Astrocyte (in vitro differentiated cells and primary cell): Measurements from ENCODE around the gene APBA2. TPM values are rescaled to one million over a fixed set of nuclear protein-coding genes. Genes with fewer than 3 reads are reported as not detected.

Source experiments
- DNase-seq: peaks from one replicate; pipeline ENCODE4 v3.0.0-alpha.2; 2010; ENCODE audit warnings: low read depth
- FAIRE-seq: peaks from 2 replicates; lab custom pipeline; 2011; peaks lifted over from hg19 to GRCh38; lab: Jason Lieb, UNC
- H2AFZ ChIP-seq: 2 replicates; pipeline ENCODE4 v1.6.0; 2012; ENCODE audit warnings: low read depth, low read length, inconsistent platforms
- H3K27ac ChIP-seq: 2 replicates; pipeline ENCODE4 v1.5.1; 2011; ENCODE audit warnings: low read depth, low read length, inconsistent platforms
- H3K27me3 ChIP-seq: 2 replicates; pipeline ENCODE4 v1.6.0; 2011; ENCODE audit warnings: low read length, inconsistent platforms; ENCODE audit not compliant: insufficient read depth
- H3K36me3 ChIP-seq: 2 replicates; pipeline ENCODE4 v1.5.1; 2011; ENCODE audit warnings: low read length, inconsistent platforms; ENCODE audit not compliant: insufficient read depth
- H3K4me1 ChIP-seq: 2 replicates; pipeline ENCODE4 v1.5.1; 2011; ENCODE audit warnings: low read length, inconsistent platforms; ENCODE audit not compliant: insufficient read depth
- H3K4me2 ChIP-seq: 2 replicates; pipeline ENCODE4 v1.6.0; 2012; ENCODE audit warnings: low read length, inconsistent platforms
- H3K4me3 ChIP-seq: 2 replicates; pipeline ENCODE4 v1.5.1; 2011; ENCODE audit warnings: low read depth, mild to moderate bottlenecking, low read length, inconsistent platforms; ENCODE audit not compliant: insufficient read depth
- H3K79me2 ChIP-seq: 2 replicates; pipeline ENCODE4 v1.6.0; 2012; ENCODE audit warnings: mild to moderate bottlenecking, low read length, inconsistent platforms; ENCODE audit not compliant: insufficient read depth
- H3K9ac ChIP-seq: 2 replicates; pipeline ENCODE4 v1.6.0; 2012; ENCODE audit warnings: mild to moderate bottlenecking, low read length, inconsistent platforms
- H3K9me3 ChIP-seq: 2 replicates; pipeline ENCODE4 v1.5.1; 2012; ENCODE audit warnings: low read depth, mild to moderate bottlenecking, low read length, inconsistent platforms; ENCODE audit not compliant: insufficient read depth
- H4K20me1 ChIP-seq: 2 replicates; pipeline ENCODE4 v1.6.0; 2012; ENCODE audit warnings: low read length, inconsistent platforms; ENCODE audit not compliant: insufficient read depth
- H3K27ac Mint-ChIP-seq: one replicate; pipeline ENCODE4 v1.8.0; 2021; ENCODE audit warnings: mild to moderate bottlenecking, mixed read lengths; ENCODE audit not compliant: unreplicated experiment
- H3K27me3 Mint-ChIP-seq: one replicate; pipeline ENCODE4 v1.8.0; 2021; ENCODE audit warnings: low read depth, mixed read lengths; ENCODE audit not compliant: unreplicated experiment
- H3K36me3 Mint-ChIP-seq: one replicate; pipeline ENCODE4 v1.8.0; 2021; ENCODE audit warnings: low read depth, mixed read lengths; ENCODE audit not compliant: unreplicated experiment
- H3K4me1 Mint-ChIP-seq: one replicate; pipeline ENCODE4 v1.8.0; 2021; ENCODE audit warnings: low read depth, mixed read lengths; ENCODE audit not compliant: unreplicated experiment
- H3K4me3 Mint-ChIP-seq: one replicate; pipeline ENCODE4 v1.8.0; 2021; ENCODE audit warnings: mild to moderate bottlenecking, moderate library complexity, mixed read lengths; ENCODE audit not compliant: unreplicated experiment
- H3K9me3 Mint-ChIP-seq: one replicate; pipeline ENCODE4 v1.8.0; 2021; ENCODE audit warnings: mild to moderate bottlenecking, mixed read lengths; ENCODE audit not compliant: unreplicated experiment
- EZH2 ChIP-seq: IDR thresholded peaks from 2 replicates; pipeline ENCODE4 v1.6.1; 2012; ENCODE audit warnings: mild to moderate bottlenecking, low read length, inconsistent platforms; ENCODE audit not compliant: insufficient read depth
- total RNA-seq: library from RNA; stranded (reverse); gene quantifications from 2 replicates; pipeline ENCODE4 v1.2.1, GENCODE V29; 2021
- TF ChIP-seq, protein P1 (sequence below): IDR thresholded peaks from 2 replicates; pipeline ENCODE4 v1.5.1; 2011; ENCODE audit warnings: low read depth, mild to moderate bottlenecking, inconsistent platforms, low read length, moderate library complexity; ENCODE audit not compliant: insufficient read depth

Gene APBA2
- total RNA-seq, 1 donor from 2014 or later, result 15.2 TPM

DNA sequence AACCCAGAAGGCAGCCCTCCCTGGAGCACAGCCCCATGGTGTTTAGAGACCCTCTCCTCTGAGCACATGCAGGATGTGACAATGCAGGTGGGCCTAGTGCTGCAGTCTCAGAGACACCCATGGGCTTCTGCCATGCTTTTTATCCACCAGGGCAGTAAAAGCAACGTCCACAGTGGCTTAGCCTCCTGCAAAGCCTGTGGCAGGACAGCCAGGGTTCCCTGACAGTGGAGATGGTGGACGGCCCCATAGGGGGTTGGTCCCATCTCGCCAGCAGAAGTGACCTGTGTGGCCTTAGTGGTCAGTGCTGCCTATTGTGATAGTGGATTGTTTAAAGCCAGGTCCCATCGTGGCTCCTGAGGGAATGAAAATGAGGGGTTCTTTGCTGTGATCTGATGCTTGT, 46.6 kb downstream of the APBA2 start:
- H3K4me3 Mint-ChIP-seq, result no peak overlapping the region
- H3K27ac Mint-ChIP-seq, result no peak overlapping the region
- no peaks in the 10 kb centered on the region for H3K4me1 Mint-ChIP-seq
- TF ChIP-seq, protein P1, sequence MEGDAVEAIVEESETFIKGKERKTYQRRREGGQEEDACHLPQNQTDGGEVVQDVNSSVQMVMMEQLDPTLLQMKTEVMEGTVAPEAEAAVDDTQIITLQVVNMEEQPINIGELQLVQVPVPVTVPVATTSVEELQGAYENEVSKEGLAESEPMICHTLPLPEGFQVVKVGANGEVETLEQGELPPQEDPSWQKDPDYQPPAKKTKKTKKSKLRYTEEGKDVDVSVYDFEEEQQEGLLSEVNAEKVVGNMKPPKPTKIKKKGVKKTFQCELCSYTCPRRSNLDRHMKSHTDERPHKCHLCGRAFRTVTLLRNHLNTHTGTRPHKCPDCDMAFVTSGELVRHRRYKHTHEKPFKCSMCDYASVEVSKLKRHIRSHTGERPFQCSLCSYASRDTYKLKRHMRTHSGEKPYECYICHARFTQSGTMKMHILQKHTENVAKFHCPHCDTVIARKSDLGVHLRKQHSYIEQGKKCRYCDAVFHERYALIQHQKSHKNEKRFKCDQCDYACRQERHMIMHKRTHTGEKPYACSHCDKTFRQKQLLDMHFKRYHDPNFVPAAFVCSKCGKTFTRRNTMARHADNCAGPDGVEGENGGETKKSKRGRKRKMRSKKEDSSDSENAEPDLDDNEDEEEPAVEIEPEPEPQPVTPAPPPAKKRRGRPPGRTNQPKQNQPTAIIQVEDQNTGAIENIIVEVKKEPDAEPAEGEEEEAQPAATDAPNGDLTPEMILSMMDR, result no peak
- no peak for TF ChIP-seq EZH2
- H3K27ac ChIP-seq, result no peak overlapping the region
- no peaks in the 10 kb centered on the region for H3K27me3 Mint-ChIP-seq
- no peak overlapping the region for H3K4me3 ChIP-seq
- no peaks in the 10 kb centered on the region for H3K27me3 ChIP-seq
- no peaks in the 10 kb centered on the region for H3K9me3 ChIP-seq
- H3K9ac ChIP-seq, result no peak overlapping the region
- no peak for FAIRE-seq
- peaks cover 14% of the 10 kb centered on the region for H3K36me3 Mint-ChIP-seq
- peaks cover 15% of the 10 kb centered on the region for H4K20me1 ChIP-seq
- no peak for DNase-seq
- no peak overlapping the region for H2AFZ ChIP-seq
- H3K4me1 ChIP-seq, result no peaks in the 10 kb centered on the region
- H3K36me3 ChIP-seq, result no peaks in the 10 kb centered on the region
- H3K79me2 ChIP-seq, result peaks cover 6% of the 10 kb centered on the region
- no peak overlapping the region for H3K4me2 ChIP-seq
- H3K9me3 Mint-ChIP-seq, result peaks cover 5% of the 10 kb centered on the region

DNA sequence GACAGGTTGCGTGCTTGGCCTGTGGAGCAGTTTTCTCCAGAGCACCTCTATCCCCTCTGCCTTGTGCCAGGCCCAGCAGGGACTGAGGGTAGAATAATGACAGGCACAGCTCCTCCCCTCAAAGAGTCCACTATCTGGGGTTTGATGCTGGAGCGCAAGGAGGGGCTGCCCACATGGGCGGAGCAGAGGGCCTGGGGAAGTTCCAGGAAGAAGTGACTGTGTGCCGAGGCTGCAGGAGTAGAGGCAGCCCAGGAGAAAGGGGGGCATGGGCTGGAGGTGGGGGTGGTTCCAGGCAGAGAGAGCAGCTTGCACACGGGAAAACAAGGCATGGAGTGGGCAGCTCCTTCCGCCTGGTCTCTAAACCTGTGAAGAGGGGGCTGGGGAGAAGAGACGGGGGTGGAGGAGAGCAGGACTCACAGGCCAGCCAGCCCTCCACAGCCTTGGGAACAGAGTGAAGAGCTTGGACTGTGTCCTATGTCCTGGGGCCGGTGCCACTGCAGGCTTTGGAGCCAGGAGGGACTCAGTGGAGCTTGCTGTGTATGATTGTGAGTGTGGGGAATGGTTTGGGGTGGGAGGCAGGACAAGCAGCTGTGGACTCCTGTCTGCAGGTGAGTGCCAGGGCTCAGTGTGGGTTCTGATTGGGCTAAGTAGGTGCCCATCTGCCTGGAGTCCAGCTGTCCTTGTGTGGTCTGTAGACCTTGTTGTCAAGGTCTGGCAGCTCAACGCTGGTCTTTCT, 48.1 kb downstream of the APBA2 start:
- TF ChIP-seq, protein P1, result no peak
- TF ChIP-seq EZH2, result no peak
- Histone ChIP-seq H4K20me1 (peaks cover 15% of the 10 kb centered on the region), H3K4me2 (no peak overlapping the region), H3K9ac (no peak overlapping the region), H3K4me3 (no peak overlapping the region), H3K36me3 (no peaks in the 10 kb centered on the region), H3K27me3 (no peaks in the 10 kb centered on the region), H3K9me3 (no peaks in the 10 kb centered on the region), H3K79me2 (peaks cover 7% of the 10 kb centered on the region), H3K4me1 (no peaks in the 10 kb centered on the region), H2AFZ (no peak overlapping the region), H3K27ac (no peak overlapping the region)
- DNase-seq (peak; percentile 12), FAIRE-seq (no peak)
- peaks cover 5% of the 10 kb centered on the region for H3K9me3 Mint-ChIP-seq
- H3K27ac Mint-ChIP-seq, result no peak overlapping the region
- no peaks in the 10 kb centered on the region for H3K4me1 Mint-ChIP-seq
- no peak overlapping the region for H3K4me3 Mint-ChIP-seq
- no peaks in the 10 kb centered on the region for H3K27me3 Mint-ChIP-seq
- H3K36me3 Mint-ChIP-seq, result peaks cover 14% of the 10 kb centered on the region

GRCh38 chr15:28934645-28935044, 48.9 kb downstream of the APBA2 start:
- no peak for FAIRE-seq
- H3K9me3 ChIP-seq, result no peaks in the 10 kb centered on the region
- H3K79me2 ChIP-seq, result peaks cover 9% of the 10 kb centered on the region

More at GRCh38 chr15:28934645-28935044, 48.9 kb downstream of the APBA2 start:
- no peak for TF ChIP-seq EZH2
- TF ChIP-seq, protein P1, result no peak
- no peaks in the 10 kb centered on the region for H3K4me1 Mint-ChIP-seq
- Histone ChIP-seq H3K4me1 (no peaks in the 10 kb centered on the region), H2AFZ (no peak overlapping the region), H3K4me3 (no peak overlapping the region), H3K27ac (no peak overlapping the region), H3K27me3 (no peaks in the 10 kb centered on the region), H3K36me3 (no peaks in the 10 kb centered on the region), H4K20me1 (peaks cover 15% of the 10 kb centered on the region), H3K9ac (no peak overlapping the region), H3K4me2 (no peak overlapping the region)
- H3K27me3 Mint-ChIP-seq, result no peaks in the 10 kb centered on the region
- H3K27ac Mint-ChIP-seq, result no peak overlapping the region
- H3K36me3 Mint-ChIP-seq, result peaks cover 8% of the 10 kb centered on the region
- H3K9me3 Mint-ChIP-seq, result peaks cover 7% of the 10 kb centered on the region
- H3K4me3 Mint-ChIP-seq, result no peak overlapping the region
- no peak for DNase-seq
